Suprapubic skin (tissue), 4 donors: ENCODE data around the gene XPC.

Experiments used
- EP300 ChIP-seq: sonication (generic); formaldehyde crosslinking; IDR thresholded peaks from one replicate; pipeline ENCODE4 v1.6.1; 2017; ENCODE audit warnings: antibody characterized with exemption
- POLR2A ChIP-seq, 2 donors: fragments of 450-650 bp; IDR thresholded peaks; one replicate each; pipeline ENCODE4 v1.6.1; 2017; ENCODE audit warnings: antibody characterized with exemption in 2 of 2, mild to moderate bottlenecking in 2 of 2, moderate library complexity in 2 of 2
- POLR2AphosphoS5 ChIP-seq, 3 donors: sonication (generic); formaldehyde crosslinking; IDR thresholded peaks; one replicate each; pipeline ENCODE4 v1.6.1; 2017; ENCODE audit warnings: antibody characterized with exemption in 3 of 3
- TF ChIP-seq, protein P1 (sequence below), 2 donors: fragments of 200-600 bp in 1 of 2; fragments of 450-650 bp in 1 of 2; sonication (generic) in 1 of 2; IDR thresholded peaks; one replicate each; pipeline ENCODE4 v1.5.1; 2016 to 2019; ENCODE audit warnings: antibody characterized with exemption in 2 of 2, mild to moderate bottlenecking in 1 of 2, moderate library complexity in 1 of 2

- TF ChIP-seq, protein P1, sequence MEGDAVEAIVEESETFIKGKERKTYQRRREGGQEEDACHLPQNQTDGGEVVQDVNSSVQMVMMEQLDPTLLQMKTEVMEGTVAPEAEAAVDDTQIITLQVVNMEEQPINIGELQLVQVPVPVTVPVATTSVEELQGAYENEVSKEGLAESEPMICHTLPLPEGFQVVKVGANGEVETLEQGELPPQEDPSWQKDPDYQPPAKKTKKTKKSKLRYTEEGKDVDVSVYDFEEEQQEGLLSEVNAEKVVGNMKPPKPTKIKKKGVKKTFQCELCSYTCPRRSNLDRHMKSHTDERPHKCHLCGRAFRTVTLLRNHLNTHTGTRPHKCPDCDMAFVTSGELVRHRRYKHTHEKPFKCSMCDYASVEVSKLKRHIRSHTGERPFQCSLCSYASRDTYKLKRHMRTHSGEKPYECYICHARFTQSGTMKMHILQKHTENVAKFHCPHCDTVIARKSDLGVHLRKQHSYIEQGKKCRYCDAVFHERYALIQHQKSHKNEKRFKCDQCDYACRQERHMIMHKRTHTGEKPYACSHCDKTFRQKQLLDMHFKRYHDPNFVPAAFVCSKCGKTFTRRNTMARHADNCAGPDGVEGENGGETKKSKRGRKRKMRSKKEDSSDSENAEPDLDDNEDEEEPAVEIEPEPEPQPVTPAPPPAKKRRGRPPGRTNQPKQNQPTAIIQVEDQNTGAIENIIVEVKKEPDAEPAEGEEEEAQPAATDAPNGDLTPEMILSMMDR (IDR thresholded peaks at IDR 0.05): no peak
- TF ChIP-seq EP300 (no peak), POLR2A (IDR thresholded peaks at IDR 0.05) (no peak), POLR2AphosphoS5 (IDR thresholded peaks at IDR 0.05) (no peak)
Observed at GRCh38 chr3:14209581-14210289, 31.3 kb upstream of the XPC start.
